ENCODE measurements around the gene MGRN1. TPM values are rescaled to one million over a fixed set of nuclear protein-coding genes. Genes with fewer than 3 reads are reported as not detected.
A peak's percentile ranks its signal among the peaks of the same experiment; 100 is the strongest.

MGRN1 gene
- total RNA-seq, 1 donor from 2014 or later = 79.7 TPM

- peak; percentile 48 for DNase-seq (ENCODE audit: low read depth, low spot score)
- Mint-ChIP-seq H3K27ac (ENCODE audit: unreplicated experiment) (no peak overlapping the region), H3K9me3 (no peaks in the 10 kb centered on the region), H3K4me3 (no peak overlapping the region), H3K36me3 (ENCODE audit: low read depth) (no peaks in the 10 kb centered on the region), H3K4me1 (no peaks in the 10 kb centered on the region), H3K27me3 (ENCODE audit: low read depth) (no peaks in the 10 kb centered on the region)
- peak; percentile 56 for TF ChIP-seq CTCF (conservative IDR thresholded peaks at IDR 0.05)
Measured at GRCh38 chr16:4682616-4683254, 58.1 kb downstream of the MGRN1 start.

GRCh38 chr16:4683255-4684057, 58.8 kb downstream of the MGRN1 start:
- Mint-ChIP-seq H3K4me3 (no peak overlapping the region), H3K9me3 (no peaks in the 10 kb centered on the region), H3K27me3 (ENCODE audit: low read depth) (no peaks in the 10 kb centered on the region), H3K36me3 (ENCODE audit: low read depth) (no peaks in the 10 kb centered on the region), H3K4me1 (no peaks in the 10 kb centered on the region), H3K27ac (ENCODE audit: unreplicated experiment) (no peak overlapping the region)
- TF ChIP-seq CTCF (conservative IDR thresholded peaks at IDR 0.05) = no peak
- no peak for DNase-seq (ENCODE audit: low read depth, low spot score)

GRCh38 chr16:4684058-4684715, 59.6 kb downstream of the MGRN1 start:
- Mint-ChIP-seq H3K4me3 (no peak overlapping the region), H3K4me1 (no peaks in the 10 kb centered on the region), H3K9me3 (no peaks in the 10 kb centered on the region), H3K27me3 (ENCODE audit: low read depth) (no peaks in the 10 kb centered on the region), H3K36me3 (ENCODE audit: low read depth) (no peaks in the 10 kb centered on the region), H3K27ac (ENCODE audit: unreplicated experiment) (no peak overlapping the region)
- TF ChIP-seq CTCF (conservative IDR thresholded peaks at IDR 0.05) = no peak
- no peak for DNase-seq (ENCODE audit: low read depth, low spot score)

- no peaks in the 10 kb centered on the region for H3K27me3 Mint-ChIP-seq (ENCODE audit: low read depth)
- no peaks in the 10 kb centered on the region for H3K4me1 Mint-ChIP-seq
- no peaks in the 10 kb centered on the region for H3K9me3 Mint-ChIP-seq
- DNase-seq (ENCODE audit: low read depth, low spot score) = no peak
- H3K27ac Mint-ChIP-seq (ENCODE audit: unreplicated experiment) = no peak overlapping the region
- no peak overlapping the region for H3K4me3 Mint-ChIP-seq
- H3K36me3 Mint-ChIP-seq (ENCODE audit: low read depth) = no peaks in the 10 kb centered on the region
- no peak for TF ChIP-seq CTCF (conservative IDR thresholded peaks at IDR 0.05)
Measured at GRCh38 chr16:4684763-4685162, 60.1 kb downstream of the MGRN1 start.

GRCh38 chr16:4685292-4685691, 60.7 kb downstream of the MGRN1 start:
- DNase-seq (ENCODE audit: low read depth, low spot score) = no peak
- no peak for TF ChIP-seq CTCF (conservative IDR thresholded peaks at IDR 0.05)
- no peaks in the 10 kb centered on the region for H3K9me3 Mint-ChIP-seq
- H3K27ac Mint-ChIP-seq (ENCODE audit: unreplicated experiment) = no peak overlapping the region
- no peaks in the 10 kb centered on the region for H3K27me3 Mint-ChIP-seq (ENCODE audit: low read depth)
- H3K4me1 Mint-ChIP-seq = no peaks in the 10 kb centered on the region
- no peaks in the 10 kb centered on the region for H3K36me3 Mint-ChIP-seq (ENCODE audit: low read depth)
- H3K4me3 Mint-ChIP-seq = no peak overlapping the region
